ENCODE data around the gene GEMIN7.
A peak's percentile ranks its signal among the peaks of the same experiment; 100 is the strongest.

Gene GEMIN7

DNA sequence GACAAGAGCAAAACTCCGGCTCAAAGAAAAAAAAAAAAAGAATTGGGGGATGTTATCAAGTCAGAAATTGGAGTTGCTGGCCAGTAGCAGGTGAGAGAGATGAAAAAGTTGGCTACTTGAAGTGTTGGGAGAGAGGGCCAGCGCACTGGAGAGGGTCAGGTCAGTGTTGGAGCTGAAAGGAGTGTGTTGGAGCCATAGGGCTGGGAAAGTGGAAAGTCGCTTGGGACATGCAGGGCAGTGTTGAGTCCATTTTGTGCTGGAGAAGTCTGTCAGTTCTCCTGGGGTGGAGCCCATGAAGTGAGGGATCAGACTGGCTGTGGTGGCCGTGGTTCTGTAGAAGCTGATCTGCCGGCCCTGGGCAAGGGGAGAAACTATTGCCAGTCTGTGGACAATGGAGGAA lies 15.6 kb downstream of the GEMIN7 start:
- Histone ChIP-seq H4K8ac (ENCODE audit: low read depth, low read length) (no peak overlapping the region), H3K14ac (ENCODE audit: low read length) (no peak overlapping the region), H2AK5ac (ENCODE audit: low read depth, low read length) (no peak overlapping the region), H3K23ac (ENCODE audit: low read depth, low read length, poor library complexity) (no peak overlapping the region), H2BK5ac (ENCODE audit: low read length) (no peak overlapping the region), H2BK120ac (ENCODE audit: low read depth, low read length) (no peak overlapping the region), H3K36me3 (replicated peaks in 1 of 2; ENCODE audit: control insufficient read depth in 2 of 2, insufficient read depth in 2 of 2, low read length in 2 of 2) (peaks cover 10 to 30% of the 10 kb centered on the region in 2 donors), H3K18ac (ENCODE audit: low read length) (no peak overlapping the region), H3K79me1 (ENCODE audit: low read depth, low read length) (peaks cover 16% of the 10 kb centered on the region), H3K27ac (replicated peaks; ENCODE audit: low read length) (no peak overlapping the region), H3K9me3 (replicated peaks in 1 of 2; ENCODE audit: control insufficient read depth in 2 of 2, insufficient read depth in 1 of 2, low read depth in 1 of 2, low read length in 2 of 2) (no peaks in the 10 kb centered on the region), H3K4me2 (ENCODE audit: insufficient read depth, low read length, poor library complexity, severe bottlenecking) (no peak overlapping the region), H4K91ac (ENCODE audit: low read depth, low read length, poor library complexity) (no peak overlapping the region), H3K9ac (ENCODE audit: low read depth, low read length, poor library complexity) (no peak overlapping the region), H2BK15ac (ENCODE audit: low read length) (no peak overlapping the region), H3K4me3 (ENCODE audit: low read length in 2 of 2) (peak overlapping the region in 1 of 2 donors; percentile 96), H2AFZ (ENCODE audit: low read length) (no peak overlapping the region), H3K4me1 (ENCODE audit: control insufficient read depth in 2 of 2, insufficient read depth in 1 of 2, low read depth in 1 of 2, low read length in 2 of 2) (peaks cover 19 to 37% of the 10 kb centered on the region in 2 donors), H3K4ac (ENCODE audit: low read length) (no peak overlapping the region), H3K27me3 (ENCODE audit: control insufficient read depth in 3 of 3, insufficient read depth in 3 of 3, low read depth in 1 of 3, low read length in 3 of 3) (no peaks in the 10 kb centered on the region), H2BK12ac (ENCODE audit: low read length) (no peak overlapping the region)
- DNase-seq (ENCODE audit: low spot score), result no peak
- no CpG with 5 or more reads among the region's 5 CpGs for WGBS, 2 donors (ENCODE audit: extremely low coverage in 2 of 2, insufficient read length in 2 of 2, insufficient replicate concordance in 1 of 2)

DNA sequence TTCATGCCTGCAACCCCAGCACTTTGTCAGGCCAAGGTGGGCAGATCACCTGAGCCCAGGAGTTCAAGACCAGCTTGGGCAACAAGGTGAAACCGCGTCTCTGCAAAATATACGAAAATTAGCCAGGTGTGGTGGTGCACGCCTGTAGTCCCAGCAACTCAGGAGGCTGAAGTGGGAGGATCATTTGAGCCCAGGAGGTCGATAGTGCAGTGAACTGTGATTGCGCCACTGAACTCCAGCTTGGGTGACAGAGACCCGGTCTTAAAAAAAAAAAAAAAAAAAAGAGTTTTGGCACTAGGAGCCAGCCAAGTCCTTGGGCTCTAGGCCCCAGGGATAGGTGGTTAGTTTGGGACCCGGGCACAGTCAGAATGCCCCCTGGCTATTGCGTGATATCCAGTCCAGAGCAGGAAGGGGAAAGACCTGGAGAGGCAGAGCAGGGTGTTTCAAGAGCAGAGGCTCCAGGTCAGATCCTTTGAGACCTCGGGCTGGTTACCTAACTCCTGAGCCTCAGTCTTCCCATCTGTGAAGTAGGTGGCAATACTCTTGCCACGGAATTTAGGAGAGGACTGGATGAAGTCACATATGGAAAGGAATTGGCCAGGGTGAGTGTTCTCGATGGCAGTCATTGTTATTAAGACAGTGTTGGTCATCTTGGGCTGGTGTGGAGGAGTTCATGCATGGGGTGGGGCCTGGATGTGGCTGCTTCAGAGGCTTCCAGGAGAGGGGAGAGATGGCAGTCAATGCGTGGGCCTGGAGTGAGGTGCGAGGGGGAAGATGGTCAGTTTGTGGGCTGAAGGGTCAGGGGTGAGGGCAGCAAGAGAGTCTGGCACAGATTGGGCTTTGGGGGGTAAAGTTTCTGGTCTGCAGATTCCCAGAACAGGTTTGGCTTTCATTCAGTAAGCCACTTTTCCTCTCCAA lies 16.7 kb downstream of the GEMIN7 start:
- no peak overlapping the region for H3K4ac ChIP-seq (ENCODE audit: low read length)

DNA sequence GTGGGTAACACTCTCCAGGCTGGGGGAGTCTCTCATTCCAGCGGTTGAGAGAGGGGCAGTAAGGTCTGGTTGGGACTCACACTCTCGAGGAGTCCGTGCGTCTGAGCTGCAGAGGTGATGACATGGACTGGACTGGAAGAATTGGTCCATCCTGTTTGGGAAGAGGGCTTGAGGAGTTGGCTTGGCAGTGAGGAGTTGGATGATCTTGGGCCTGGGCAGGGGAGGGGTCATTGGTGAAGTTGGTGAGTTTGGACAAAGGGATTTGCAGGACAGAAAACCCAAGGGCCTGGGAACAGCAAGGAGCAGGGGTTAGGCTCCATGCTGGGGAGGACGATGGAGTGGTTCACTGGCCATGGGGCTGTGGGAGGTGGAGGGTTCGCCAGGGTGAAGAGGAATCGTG lies 17.6 kb downstream of the GEMIN7 start:
- H4K8ac ChIP-seq (ENCODE audit: low read depth, low read length), result no peak overlapping the region
- no peak overlapping the region for H3K14ac ChIP-seq (ENCODE audit: low read length)
- H2AFZ ChIP-seq (ENCODE audit: low read length), result no peak overlapping the region
- peaks cover 14% of the 10 kb centered on the region for H3K79me1 ChIP-seq (ENCODE audit: low read depth, low read length)
- no peak overlapping the region for H2AK5ac ChIP-seq (ENCODE audit: low read depth, low read length)
- H3K9me3 ChIP-seq (replicated peaks in 1 of 2; ENCODE audit: control insufficient read depth in 2 of 2, insufficient read depth in 1 of 2, low read depth in 1 of 2, low read length in 2 of 2), result no peaks in the 10 kb centered on the region
- H3K9ac ChIP-seq (ENCODE audit: low read depth, low read length, poor library complexity), result no peak overlapping the region
- H3K27ac ChIP-seq (replicated peaks; ENCODE audit: low read length), result no peak overlapping the region
- peaks cover 18 to 51% of the 10 kb centered on the region in 2 donors for H3K4me1 ChIP-seq (ENCODE audit: control insufficient read depth in 2 of 2, insufficient read depth in 1 of 2, low read depth in 1 of 2, low read length in 2 of 2)
- H3K4ac ChIP-seq (ENCODE audit: low read length), result no peak overlapping the region
- no peak overlapping the region for H2BK5ac ChIP-seq (ENCODE audit: low read length)
- no peak overlapping the region for H3K4me2 ChIP-seq (ENCODE audit: insufficient read depth, low read length, poor library complexity, severe bottlenecking)
- peak overlapping the region in 1 of 2 donors; percentile 15 for H3K4me3 ChIP-seq (ENCODE audit: low read length in 2 of 2)
- H3K36me3 ChIP-seq (replicated peaks in 1 of 2; ENCODE audit: control insufficient read depth in 2 of 2, insufficient read depth in 2 of 2, low read length in 2 of 2), result peaks cover 5 to 16% of the 10 kb centered on the region in 2 donors
- no peak overlapping the region for H4K91ac ChIP-seq (ENCODE audit: low read depth, low read length, poor library complexity)
- H2BK15ac ChIP-seq (ENCODE audit: low read length), result no peak overlapping the region
- no peak overlapping the region for H3K23ac ChIP-seq (ENCODE audit: low read depth, low read length, poor library complexity)
- DNase-seq (ENCODE audit: low spot score), result no peak
- WGBS, 2 donors (ENCODE audit: extremely low coverage in 2 of 2, insufficient read length in 2 of 2, insufficient replicate concordance in 1 of 2), result no CpG with 5 or more reads among the region's 7 CpGs
- no peak overlapping the region for H2BK12ac ChIP-seq (ENCODE audit: low read length)
- H3K18ac ChIP-seq (ENCODE audit: low read length), result no peak overlapping the region
- H3K27me3 ChIP-seq (ENCODE audit: control insufficient read depth in 3 of 3, insufficient read depth in 3 of 3, low read depth in 1 of 3, low read length in 3 of 3), result no peaks in the 10 kb centered on the region
- H2BK120ac ChIP-seq (ENCODE audit: low read depth, low read length), result no peak overlapping the region

More for the DNA sequence above, 16.7 kb downstream of the GEMIN7 start:
- Histone ChIP-seq H3K9me3 (replicated peaks in 1 of 2; ENCODE audit: control insufficient read depth in 2 of 2, insufficient read depth in 1 of 2, low read depth in 1 of 2, low read length in 2 of 2) (no peaks in the 10 kb centered on the region), H2BK12ac (ENCODE audit: low read length) (no peak overlapping the region), H3K4me2 (ENCODE audit: insufficient read depth, low read length, poor library complexity, severe bottlenecking) (no peak overlapping the region), H2AFZ (ENCODE audit: low read length) (no peak overlapping the region), H3K18ac (ENCODE audit: low read length) (no peak overlapping the region), H3K27me3 (ENCODE audit: control insufficient read depth in 3 of 3, insufficient read depth in 3 of 3, low read depth in 1 of 3, low read length in 3 of 3) (no peaks in the 10 kb centered on the region), H3K4me3 (ENCODE audit: low read length in 2 of 2) (no peak overlapping the region), H3K4me1 (ENCODE audit: control insufficient read depth in 2 of 2, insufficient read depth in 1 of 2, low read depth in 1 of 2, low read length in 2 of 2) (peaks cover 21 to 47% of the 10 kb centered on the region in 2 donors), H3K9ac (ENCODE audit: low read depth, low read length, poor library complexity) (peak overlapping the region; percentile 6), H4K8ac (ENCODE audit: low read depth, low read length) (no peak overlapping the region), H2BK5ac (ENCODE audit: low read length) (no peak overlapping the region), H2BK15ac (ENCODE audit: low read length) (no peak overlapping the region), H3K79me1 (ENCODE audit: low read depth, low read length) (peaks cover 14% of the 10 kb centered on the region), H2BK120ac (ENCODE audit: low read depth, low read length) (no peak overlapping the region), H3K23ac (ENCODE audit: low read depth, low read length, poor library complexity) (no peak overlapping the region), H3K36me3 (replicated peaks in 1 of 2; ENCODE audit: control insufficient read depth in 2 of 2, insufficient read depth in 2 of 2, low read length in 2 of 2) (peaks cover 5 to 20% of the 10 kb centered on the region in 2 donors), H2AK5ac (ENCODE audit: low read depth, low read length) (no peak overlapping the region), H3K27ac (replicated peaks; ENCODE audit: low read length) (no peak overlapping the region), H4K91ac (ENCODE audit: low read depth, low read length, poor library complexity) (no peak overlapping the region), H3K14ac (ENCODE audit: low read length) (no peak overlapping the region)
- no CpG with 5 or more reads among the region's 14 CpGs for WGBS, 2 donors (ENCODE audit: extremely low coverage in 2 of 2, insufficient read length in 2 of 2, insufficient replicate concordance in 1 of 2)
- no peak for DNase-seq (ENCODE audit: low spot score)

DNA sequence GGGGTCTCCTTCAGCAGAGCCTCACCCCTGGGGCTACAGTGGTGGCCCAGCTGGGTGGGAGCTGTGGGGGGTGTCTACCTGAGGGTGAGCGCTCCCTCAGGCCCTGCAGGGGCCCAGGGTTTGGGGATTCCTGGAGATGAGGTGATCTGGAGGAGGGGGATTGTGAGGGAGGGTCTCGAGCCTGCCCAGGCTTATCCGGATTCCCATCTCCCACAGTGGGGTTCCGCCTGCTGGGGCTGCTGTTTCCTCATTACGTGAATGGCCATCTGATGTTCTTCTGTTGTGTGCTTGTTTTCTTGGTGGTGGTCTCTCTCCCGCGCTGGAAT lies 18.4 kb downstream of the GEMIN7 start:
- DNase-seq (ENCODE audit: low spot score), result no peak
- no peak overlapping the region for H3K27ac ChIP-seq (replicated peaks; ENCODE audit: low read length)
- no peak overlapping the region for H3K14ac ChIP-seq (ENCODE audit: low read length)
- H3K9me3 ChIP-seq (replicated peaks in 1 of 2; ENCODE audit: control insufficient read depth in 2 of 2, insufficient read depth in 1 of 2, low read depth in 1 of 2, low read length in 2 of 2), result no peaks in the 10 kb centered on the region
- no peak overlapping the region for H3K4me2 ChIP-seq (ENCODE audit: insufficient read depth, low read length, poor library complexity, severe bottlenecking)
- peaks cover 5 to 16% of the 10 kb centered on the region in 2 donors for H3K36me3 ChIP-seq (replicated peaks in 1 of 2; ENCODE audit: control insufficient read depth in 2 of 2, insufficient read depth in 2 of 2, low read length in 2 of 2)
- no peak overlapping the region for H2BK15ac ChIP-seq (ENCODE audit: low read length)
- no peak overlapping the region for H3K4me3 ChIP-seq (ENCODE audit: low read length in 2 of 2)
- H2AFZ ChIP-seq (ENCODE audit: low read length), result no peak overlapping the region
- H3K4me1 ChIP-seq (ENCODE audit: control insufficient read depth in 2 of 2, insufficient read depth in 1 of 2, low read depth in 1 of 2, low read length in 2 of 2), result peaks cover 19 to 51% of the 10 kb centered on the region in 2 donors
- peaks cover 16% of the 10 kb centered on the region for H3K79me1 ChIP-seq (ENCODE audit: low read depth, low read length)
- H4K91ac ChIP-seq (ENCODE audit: low read depth, low read length, poor library complexity), result no peak overlapping the region
- H2AK5ac ChIP-seq (ENCODE audit: low read depth, low read length), result no peak overlapping the region
- no peak overlapping the region for H2BK5ac ChIP-seq (ENCODE audit: low read length)
- H3K23ac ChIP-seq (ENCODE audit: low read depth, low read length, poor library complexity), result no peak overlapping the region
- no peaks in the 10 kb centered on the region for H3K27me3 ChIP-seq (ENCODE audit: control insufficient read depth in 3 of 3, insufficient read depth in 3 of 3, low read depth in 1 of 3, low read length in 3 of 3)
- WGBS, 2 donors (ENCODE audit: extremely low coverage in 2 of 2, insufficient read length in 2 of 2, insufficient replicate concordance in 1 of 2), result no CpG with 5 or more reads among the region's 7 CpGs
- no peak overlapping the region for H2BK12ac ChIP-seq (ENCODE audit: low read length)
- no peak overlapping the region for H2BK120ac ChIP-seq (ENCODE audit: low read depth, low read length)
- H3K9ac ChIP-seq (ENCODE audit: low read depth, low read length, poor library complexity), result no peak overlapping the region
- no peak overlapping the region for H3K4ac ChIP-seq (ENCODE audit: low read length)
- H4K8ac ChIP-seq (ENCODE audit: low read depth, low read length), result no peak overlapping the region
- H3K18ac ChIP-seq (ENCODE audit: low read length), result no peak overlapping the region

Measured in neuronal stem cell (in vitro differentiated cells).